Gastroesophageal sphincter (tissue), 3 donors: ENCODE measurements around the gene SIGLEC7.

Experiments
- POLR2AphosphoS5 ChIP-seq: sonication (generic); formaldehyde crosslinking; IDR thresholded peaks from one replicate; pipeline ENCODE4 v1.6.1; 2017; ENCODE audit warnings: antibody characterized with exemption
- TF ChIP-seq, protein P1 (sequence below), 4 experiments: fragments of 200-600 bp in 2 of 4; fragments of 450-650 bp in 2 of 4; sonication (generic) in 1 of 4; IDR thresholded peaks; one replicate each; pipeline ENCODE4 v1.5.1; 2017 to 2019; ENCODE audit warnings: antibody characterized with exemption in 4 of 4, mild to moderate bottlenecking in 2 of 4, moderate library complexity in 2 of 4

DNA sequence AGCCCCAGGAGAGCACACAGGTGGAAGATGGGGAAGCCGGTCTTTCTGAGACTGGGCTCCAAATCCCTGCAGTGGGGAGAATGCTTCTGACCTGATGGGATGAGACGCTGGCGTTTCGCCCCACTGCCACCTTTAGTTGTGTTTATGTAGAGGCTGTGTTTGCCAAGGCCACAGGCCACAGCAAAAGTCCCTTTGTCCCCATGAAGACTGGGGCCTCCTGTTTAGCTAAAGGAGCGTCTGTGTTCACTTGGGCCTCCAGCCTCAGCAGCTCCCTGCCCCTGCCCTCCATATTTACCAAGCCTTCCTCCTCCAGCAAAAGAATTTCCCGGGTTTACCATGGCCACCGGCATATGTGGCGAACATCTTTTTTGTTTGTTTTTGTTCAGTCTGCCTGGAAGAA lies 49.0 kb upstream of the SIGLEC7 start:
- TF ChIP-seq POLR2AphosphoS5 = no peak
- TF ChIP-seq, protein P1, sequence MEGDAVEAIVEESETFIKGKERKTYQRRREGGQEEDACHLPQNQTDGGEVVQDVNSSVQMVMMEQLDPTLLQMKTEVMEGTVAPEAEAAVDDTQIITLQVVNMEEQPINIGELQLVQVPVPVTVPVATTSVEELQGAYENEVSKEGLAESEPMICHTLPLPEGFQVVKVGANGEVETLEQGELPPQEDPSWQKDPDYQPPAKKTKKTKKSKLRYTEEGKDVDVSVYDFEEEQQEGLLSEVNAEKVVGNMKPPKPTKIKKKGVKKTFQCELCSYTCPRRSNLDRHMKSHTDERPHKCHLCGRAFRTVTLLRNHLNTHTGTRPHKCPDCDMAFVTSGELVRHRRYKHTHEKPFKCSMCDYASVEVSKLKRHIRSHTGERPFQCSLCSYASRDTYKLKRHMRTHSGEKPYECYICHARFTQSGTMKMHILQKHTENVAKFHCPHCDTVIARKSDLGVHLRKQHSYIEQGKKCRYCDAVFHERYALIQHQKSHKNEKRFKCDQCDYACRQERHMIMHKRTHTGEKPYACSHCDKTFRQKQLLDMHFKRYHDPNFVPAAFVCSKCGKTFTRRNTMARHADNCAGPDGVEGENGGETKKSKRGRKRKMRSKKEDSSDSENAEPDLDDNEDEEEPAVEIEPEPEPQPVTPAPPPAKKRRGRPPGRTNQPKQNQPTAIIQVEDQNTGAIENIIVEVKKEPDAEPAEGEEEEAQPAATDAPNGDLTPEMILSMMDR (IDR thresholded peaks at IDR 0.05) = no peak
